HG02588 (cell line): ENCODE results near the gene EIF2B4.

ENCODE experiments used
- ATAC-seq: cut with Tn5 transposase; IDR thresholded peaks from one replicate; pipeline ENCODE4 v1.9.1; 2021; ENCODE audit warnings: mild to moderate bottlenecking, moderate library complexity; ENCODE audit not compliant: unreplicated experiment

EIF2B4 gene

GRCh38 chr2:27370026-27370815, at the start of gene EIF2B4, which contains the start of gene SNX17:
EIF2B4 (minus strand) TSS chr2:27370338; CDS start chr2:27370314, 24 bp downstream.
SNX17 (plus strand) TSS chr2:27370616; CDS start chr2:27370744, 128 bp downstream.
- peak; percentile 89 for ATAC-seq

- ATAC-seq: no peak
These were observed 46.0 kb upstream of the EIF2B4 start for GRCh38 chr2:27416151-27416550.

- ATAC-seq: no peak
These were observed 42.4 kb upstream of the EIF2B4 start for GRCh38 chr2:27412419-27413152.

DNA sequence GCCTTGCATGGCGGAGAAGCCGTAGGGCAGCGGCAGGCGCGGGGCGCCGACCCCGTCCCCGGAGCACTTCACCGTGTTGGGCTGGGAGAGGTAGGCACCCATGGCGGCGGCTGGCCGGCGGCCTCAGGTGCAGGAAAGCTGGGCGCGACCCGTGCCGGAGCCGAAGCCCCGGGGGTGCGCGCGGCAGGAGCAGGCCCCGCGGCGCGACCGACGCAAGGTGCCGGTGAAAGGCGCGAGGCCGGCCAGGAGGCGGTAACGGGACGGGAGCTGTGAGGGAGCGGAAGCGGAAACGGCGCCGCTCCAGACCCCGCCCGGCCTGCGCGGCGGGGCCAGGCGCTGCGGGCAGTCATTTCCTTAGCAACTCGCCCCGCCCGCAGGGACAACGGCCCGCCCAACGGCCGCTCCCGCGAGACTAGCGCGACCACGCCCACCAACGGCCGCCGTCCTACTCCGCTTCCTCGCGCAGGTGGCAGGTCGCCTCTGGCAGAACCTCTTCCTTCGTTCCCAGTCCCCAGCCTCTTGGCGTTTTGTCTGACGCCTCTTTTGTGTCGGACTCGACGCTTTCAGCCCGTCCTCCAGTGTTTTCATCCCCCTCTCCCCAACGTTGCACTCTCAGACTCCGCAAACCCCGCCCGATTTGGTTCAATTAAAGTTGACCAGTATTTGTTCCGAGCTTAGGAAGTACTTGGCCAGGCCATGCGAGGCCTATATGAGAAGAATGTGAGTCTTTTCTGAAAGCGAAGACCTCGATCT, 39.4 kb upstream of the EIF2B4 start, which contains the start of gene PPM1G:
PPM1G (minus strand) TSS at position 271 of the 753 bp plus-strand sequence; CDS start at position 102, 169 bp downstream.
- peak; percentile 93 for ATAC-seq

DNA sequence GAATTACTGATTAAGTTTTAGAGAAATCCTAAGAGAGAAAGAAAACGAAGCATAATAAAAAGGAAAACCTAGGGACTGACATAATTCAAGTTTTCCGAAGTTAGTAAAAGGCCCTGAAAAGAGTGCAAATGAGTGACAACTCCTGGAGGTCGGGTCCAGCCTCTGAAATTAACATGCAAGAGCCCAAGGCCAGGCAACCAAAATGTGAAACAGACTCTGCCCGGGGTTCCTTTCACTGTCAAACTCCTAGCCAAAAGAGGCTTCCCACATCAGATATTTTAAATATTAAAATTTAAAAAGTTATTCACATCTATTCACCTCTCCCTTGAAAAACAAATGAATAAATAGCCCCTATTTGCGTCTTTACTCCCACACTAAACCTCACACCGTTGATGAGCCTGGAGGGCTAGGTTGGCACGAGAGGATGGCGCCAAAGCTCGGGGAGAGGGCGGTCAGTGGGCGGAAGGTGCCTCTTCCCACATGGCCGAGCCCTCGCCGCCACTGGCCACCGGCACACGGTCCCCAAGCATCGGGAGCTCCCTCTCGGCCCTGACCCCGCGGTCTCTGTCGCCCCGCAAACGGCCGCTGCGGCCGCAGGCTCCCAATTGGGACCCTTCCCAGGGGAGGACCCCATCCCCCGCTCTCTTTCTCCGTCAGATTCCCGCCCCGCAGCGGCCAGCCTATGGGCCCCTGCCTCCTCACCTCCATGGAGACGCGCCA, 38.6 kb upstream of the EIF2B4 start:
- ATAC-seq: peak; percentile 30

DNA sequence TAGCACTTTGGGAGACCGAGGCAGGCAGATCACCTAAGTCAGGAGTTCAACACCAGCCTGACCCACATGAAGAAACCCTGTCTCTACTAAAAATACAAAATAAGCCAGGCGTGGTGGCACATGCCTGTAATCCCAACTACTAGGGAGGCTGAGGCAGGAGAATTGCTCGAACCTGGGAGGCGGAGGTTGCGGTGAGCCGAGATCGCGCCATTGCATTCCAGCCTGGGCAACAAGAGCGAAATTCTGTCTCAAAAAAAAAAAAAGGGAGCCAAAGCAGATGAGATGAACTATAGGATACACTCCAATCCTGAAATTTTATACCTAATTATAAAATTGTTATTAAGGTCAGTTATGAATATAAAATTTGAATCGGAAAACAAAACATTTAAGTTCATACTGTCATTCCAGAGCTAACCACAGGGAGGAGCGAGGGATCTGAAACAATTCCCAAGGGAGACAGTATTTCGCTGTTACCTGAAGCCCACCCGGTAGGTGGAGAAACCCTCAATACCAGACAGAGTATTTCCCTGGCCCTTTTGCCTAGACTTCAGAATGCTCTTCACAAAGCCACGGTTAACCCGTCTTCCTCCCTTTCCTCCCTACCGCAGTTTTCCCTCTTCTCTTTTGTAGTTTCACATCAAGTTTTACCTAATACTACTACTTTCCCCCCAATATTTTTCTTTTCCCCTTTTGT, 37.8 kb upstream of the EIF2B4 start:
- ATAC-seq: no peak

DNA sequence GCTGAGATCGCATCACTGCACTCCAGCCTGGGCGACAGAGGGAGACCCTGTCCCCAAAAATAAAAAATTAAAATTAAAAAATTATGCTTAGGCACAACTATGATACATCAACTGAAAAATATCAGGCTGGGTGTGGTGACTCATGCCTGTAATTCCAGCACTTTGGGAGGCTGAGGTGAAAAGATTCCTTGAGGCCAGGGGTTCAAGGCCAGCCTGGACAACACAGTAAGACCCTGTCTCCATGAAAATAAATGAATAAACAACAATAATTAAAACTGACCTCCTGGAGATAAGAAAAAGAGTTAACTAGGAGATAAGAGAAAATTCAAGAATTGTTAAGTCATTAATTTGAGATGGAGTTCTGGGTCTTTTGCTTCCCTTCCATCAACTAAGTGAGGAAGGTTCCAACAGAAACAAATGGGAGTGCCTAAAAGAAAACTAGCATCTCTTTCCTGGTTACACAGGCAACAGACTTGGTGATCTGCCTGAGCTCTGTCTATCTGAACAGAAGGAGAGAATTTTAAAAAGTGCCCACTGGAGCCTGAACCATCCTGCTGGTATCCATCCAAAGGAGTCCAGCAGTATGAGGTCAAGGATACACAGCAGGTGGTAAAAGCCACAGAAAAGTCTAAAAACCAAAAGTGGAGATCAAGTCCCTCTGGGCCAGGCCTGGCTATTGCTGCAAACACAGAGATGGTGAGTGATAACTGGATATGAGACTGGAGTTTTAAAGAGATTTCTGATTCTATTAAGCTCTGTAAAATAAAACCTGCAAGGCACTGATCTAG, 30.4 kb upstream of the EIF2B4 start:
- no peak for ATAC-seq

- no peak for ATAC-seq
These were observed 28.8 kb upstream of the EIF2B4 start for GRCh38 chr2:27398962-27399361.

DNA sequence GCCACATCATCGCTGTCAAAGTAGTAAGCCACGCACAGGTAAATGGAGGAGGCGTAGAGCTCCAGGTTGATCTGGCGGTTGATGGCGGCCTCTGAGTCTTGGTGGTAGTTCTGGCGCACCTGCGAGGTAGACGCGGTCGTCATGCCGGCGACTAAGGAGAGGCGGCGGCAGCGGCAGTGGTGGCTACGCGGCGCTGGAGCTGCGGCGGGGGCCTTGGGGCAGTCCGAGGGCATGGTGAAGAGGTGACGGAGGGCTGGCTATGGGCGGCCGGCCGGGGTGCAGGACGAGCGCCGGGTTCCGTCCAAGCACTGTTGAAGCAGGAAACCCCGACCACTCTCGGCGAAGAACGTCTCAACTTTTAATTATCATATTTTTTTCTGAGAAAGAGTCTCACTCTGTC, 23.1 kb upstream of the EIF2B4 start:
- no peak for ATAC-seq

- no peak for ATAC-seq
These were observed 20.9 kb upstream of the EIF2B4 start for GRCh38 chr2:27390822-27391679.

DNA sequence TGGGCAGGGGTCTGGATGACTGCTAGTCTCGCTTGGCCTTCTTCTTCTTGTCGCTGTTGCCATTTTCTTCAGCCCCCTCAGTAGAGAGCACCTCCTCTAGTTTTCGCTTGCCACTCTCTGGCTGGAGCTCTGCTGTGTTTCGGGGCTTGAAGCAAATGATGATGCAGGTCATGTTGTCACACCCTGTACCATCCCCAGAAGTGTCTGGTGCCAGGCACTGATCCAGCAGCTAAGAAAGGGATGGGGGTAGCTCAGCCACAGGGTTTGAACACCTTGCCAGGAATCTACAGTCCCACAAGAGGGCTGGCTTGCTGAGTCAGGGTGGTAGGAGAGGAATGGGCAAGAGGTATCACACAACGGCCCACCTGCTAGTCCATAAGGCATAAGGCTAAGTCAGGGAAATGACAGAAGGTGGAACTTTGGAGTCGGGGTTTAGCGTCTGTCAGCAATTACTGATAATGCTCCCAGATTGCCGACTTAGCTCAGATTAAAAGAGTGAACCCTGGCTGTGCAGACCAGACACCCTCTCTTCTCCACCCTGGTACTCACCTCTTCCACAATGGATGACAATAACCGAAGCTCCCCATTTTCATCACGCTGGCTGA, 11.5 kb upstream of the EIF2B4 start:
- no peak for ATAC-seq

DNA sequence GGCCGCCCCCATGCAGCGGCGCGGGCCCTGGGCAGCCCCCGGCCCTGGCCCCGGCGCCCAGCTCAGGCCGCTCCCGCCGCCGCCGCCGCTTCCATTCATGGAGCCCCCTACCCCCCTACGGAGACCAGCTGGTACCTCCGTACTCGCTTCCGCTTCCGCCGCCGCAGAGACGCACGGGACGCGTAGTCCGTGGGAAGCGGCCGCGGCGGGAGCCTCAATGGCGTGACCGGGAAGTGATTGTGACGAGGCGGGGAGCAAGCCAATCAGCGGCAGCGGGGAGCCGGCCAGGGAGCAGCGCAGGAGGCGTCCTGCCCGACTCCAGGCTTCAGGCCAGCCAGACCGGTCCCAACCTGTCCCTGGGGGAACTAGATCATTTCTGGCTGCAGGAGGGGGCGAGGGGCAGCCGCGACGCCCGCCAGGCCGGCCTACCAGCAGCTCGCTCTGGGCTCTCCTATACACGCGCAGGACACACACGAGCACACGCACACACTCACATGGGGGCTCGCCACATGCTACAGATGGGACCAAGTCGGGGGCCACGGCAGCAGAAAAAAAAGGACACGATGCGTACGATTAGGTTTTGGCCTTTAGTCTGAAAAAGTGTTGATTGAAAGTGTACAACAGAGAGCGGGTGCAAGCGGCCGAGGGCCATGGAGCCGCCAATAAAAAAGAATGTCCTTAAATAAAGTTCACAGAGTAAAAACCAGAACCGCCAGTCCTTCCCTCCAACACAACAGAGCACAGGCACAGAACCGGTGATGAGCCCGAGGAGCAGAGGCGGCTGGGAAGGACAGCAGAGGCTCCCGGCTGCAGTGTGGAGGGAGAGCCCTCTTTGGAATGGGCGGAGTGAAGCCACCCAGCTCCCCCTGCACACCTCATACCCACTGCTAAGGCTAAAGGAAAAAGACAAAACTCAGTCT, 10.7 kb upstream of the EIF2B4 start, which contains the start of gene ZNF513:
ZNF513 (minus strand) TSS at position 109 of the 920 bp plus-strand sequence. CDS start 208 bp downstream, outside the sequence.
- ATAC-seq: peak; percentile 78

DNA sequence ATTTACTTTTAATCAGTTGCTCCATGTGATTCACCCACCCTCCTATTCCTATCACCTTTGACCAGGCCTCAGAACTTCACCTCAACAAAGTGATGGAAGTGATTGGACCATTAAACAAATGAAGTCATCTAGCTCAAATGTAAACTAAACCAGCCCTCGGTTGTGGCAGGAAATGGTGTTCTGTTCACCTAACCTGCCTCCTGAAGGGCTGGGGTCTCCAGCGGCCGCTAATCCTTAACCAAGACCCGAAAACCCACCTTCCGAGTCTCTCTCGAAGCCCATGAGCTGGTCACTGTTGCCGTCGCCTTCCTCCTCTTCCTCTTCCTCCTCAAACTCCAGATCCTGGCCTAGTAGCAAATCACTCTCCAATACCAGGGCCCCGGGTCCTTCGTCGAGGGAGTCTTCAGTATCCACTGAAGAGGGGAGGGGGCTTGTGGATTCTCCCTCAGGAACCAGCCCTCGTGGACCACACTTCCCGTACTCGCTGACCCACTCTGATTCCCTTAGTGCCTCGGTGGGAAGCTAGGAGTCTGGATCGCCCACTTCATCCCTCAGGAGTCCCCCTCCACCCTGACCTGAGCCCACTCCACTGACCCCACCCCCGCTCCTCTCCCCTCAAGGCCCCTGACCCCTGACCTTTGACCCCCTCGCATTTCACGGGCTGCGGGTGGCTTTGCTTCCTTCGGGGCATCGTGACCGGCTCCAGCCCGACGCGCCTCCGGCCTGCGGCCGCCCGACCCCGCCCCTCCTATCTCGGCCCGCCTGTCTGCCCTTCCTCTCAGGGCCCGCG, 9.9 kb upstream of the EIF2B4 start:
- no peak for ATAC-seq

- no peak for ATAC-seq
These were observed 9.3 kb upstream of the EIF2B4 start for GRCh38 chr2:27379383-27379835.

DNA sequence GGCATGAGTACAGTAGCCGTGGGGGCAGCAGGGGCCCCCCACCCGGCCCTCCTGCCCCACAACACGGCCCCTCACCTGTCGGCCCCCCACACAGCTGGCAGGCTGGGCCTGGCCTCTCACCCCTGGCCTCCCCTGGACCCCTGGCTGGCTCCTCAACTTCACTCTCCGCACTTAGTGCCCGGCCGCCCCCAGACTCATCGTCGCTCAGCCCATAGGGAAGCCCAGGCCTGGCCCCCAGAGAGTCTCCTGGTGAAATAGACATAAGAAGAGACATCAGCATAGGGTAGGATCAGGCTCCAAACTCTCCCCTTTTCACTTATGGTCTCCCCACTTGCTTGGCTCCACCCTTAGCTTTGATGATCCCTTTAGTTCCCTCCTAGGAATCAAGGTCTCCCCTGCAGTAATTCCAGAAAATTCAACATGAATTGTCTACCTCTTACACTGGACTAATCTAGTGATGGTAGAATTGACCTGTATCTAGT, 8.7 kb upstream of the EIF2B4 start:
- ATAC-seq: no peak
